GM23338 (cell line): ENCODE data around the gene CLDN1. TPM values are rescaled to one million over a fixed set of nuclear protein-coding genes. Genes with fewer than 3 reads are reported as not detected.

Experiments
- ATAC-seq: fragments of 200-7000 bp; cut with Tn5 transposase; 3 replicates; pipeline ENCODE4 v1.9.1; 2020
- DNase-seq: peaks from one replicate; pipeline ENCODE4 v3.0.0-alpha.2; 2015; ENCODE audit warnings: low spot score
- H2AFZ ChIP-seq: fragments of 200-600 bp; sonication (generic); 2 replicates; pipeline ENCODE4 v1.8.0; 2016; ENCODE audit warnings: antibody characterized with exemption, mild to moderate bottlenecking, moderate library complexity
- H3F3A ChIP-seq: fragments of 200-600 bp; sonication (generic); replicated peaks from 2 replicates; pipeline ENCODE4 v1.8.0; 2017; ENCODE audit warnings: antibody characterized with exemption, mixed run types, low read depth
- H3K27ac ChIP-seq: fragments of 200-600 bp; sonication (generic); 2 replicates; pipeline ENCODE4 v1.6.1; 2016; ENCODE audit warnings: low read depth
- H3K27me3 ChIP-seq: fragments of 200-600 bp; sonication (generic); 2 replicates; pipeline ENCODE4 v1.8.0; 2016; ENCODE audit warnings: mild to moderate bottlenecking, mixed run types, moderate library complexity; ENCODE audit not compliant: insufficient read depth
- H3K36me3 ChIP-seq: fragments of 200-600 bp; sonication (generic); 2 replicates; pipeline ENCODE4 v1.8.0; 2016; ENCODE audit warnings: mild to moderate bottlenecking; ENCODE audit not compliant: insufficient read depth
- H3K4me1 ChIP-seq: fragments of 200-600 bp; sonication (generic); 2 replicates; pipeline ENCODE4 v1.8.0; 2016; ENCODE audit warnings: mild to moderate bottlenecking, moderate library complexity; ENCODE audit not compliant: insufficient read depth
- H3K4me2 ChIP-seq: fragments of 200-600 bp; sonication (generic); 2 replicates; pipeline ENCODE4 v1.7.1; 2017; ENCODE audit warnings: mixed run types
- H3K4me3 ChIP-seq: fragments of 200-600 bp; sonication (generic); 2 replicates; pipeline ENCODE4 v1.6.1; 2016; ENCODE audit warnings: mixed run types
- H3K79me2 ChIP-seq: fragments of 200-600 bp; sonication (generic); replicated peaks from 2 replicates; pipeline ENCODE4 v1.8.0; 2017; ENCODE audit warnings: mild to moderate bottlenecking; ENCODE audit not compliant: insufficient read depth
- H3K9me2 ChIP-seq: fragments of 200-600 bp; sonication (generic); 2 replicates; pipeline ENCODE4 v1.8.0; 2017; ENCODE audit not compliant: insufficient read depth
- H4K20me1 ChIP-seq: fragments of 200-600 bp; sonication (generic); replicated peaks from 2 replicates; pipeline ENCODE4 v1.8.0; 2017; ENCODE audit warnings: mild to moderate bottlenecking; ENCODE audit not compliant: insufficient read depth
- H3K27ac Mint-ChIP-seq: 2 replicates; pipeline ENCODE4 v1.8.0; 2020; ENCODE audit warnings: inconsistent platforms, mild to moderate bottlenecking, moderate library complexity, mixed read lengths
- H3K27me3 Mint-ChIP-seq: 3 replicates; pipeline ENCODE4 v1.8.0; 2022; ENCODE audit warnings: low read depth, mild to moderate bottlenecking, moderate library complexity, mixed read lengths, inconsistent platforms; ENCODE audit not compliant: insufficient read depth, poor library complexity
- H3K36me3 Mint-ChIP-seq: 3 replicates; pipeline ENCODE4 v1.8.0; 2021; ENCODE audit warnings: low read depth, mild to moderate bottlenecking, inconsistent platforms, moderate library complexity, mixed read lengths
- H3K4me1 Mint-ChIP-seq: 3 replicates; pipeline ENCODE4 v1.8.0; 2020; ENCODE audit warnings: mild to moderate bottlenecking, inconsistent platforms, mixed read lengths
- H3K4me3 Mint-ChIP-seq: 3 replicates; pipeline ENCODE4 v1.8.0; 2021; ENCODE audit warnings: moderate library complexity, mild to moderate bottlenecking, inconsistent platforms, mixed read lengths
- H3K9me3 Mint-ChIP-seq: 3 replicates; pipeline ENCODE4 v1.8.0; 2020; ENCODE audit warnings: moderate library complexity, mild to moderate bottlenecking, inconsistent platforms, mixed read lengths
- CREB1 ChIP-seq: fragments of 250-450 bp; sonication (Bioruptor Pico); IDR thresholded peaks from 2 replicates; pipeline ENCODE4 v1.5.0; 2020; ENCODE audit warnings: low read depth, mild to moderate bottlenecking, moderate library complexity
- CTCF ChIP-seq, 2 experiments: fragments of 200-600 bp in 1 of 2; sonication (generic) in 1 of 2; conservative IDR thresholded peaks; 2 replicates each; pipeline versions ENCODE4 v1.5.1 to v1.6.1; 2016 to 2017; ENCODE audit warnings: antibody characterized with exemption in 2 of 2, low read depth in 2 of 2, mild to moderate bottlenecking in 2 of 2, moderate library complexity in 1 of 2
- ETS1 ChIP-seq: IDR thresholded peaks from 2 replicates; pipeline ENCODE4 v1.6.1; 2016; ENCODE audit warnings: antibody characterized with exemption
- EZH2 ChIP-seq: fragments of 200-600 bp; sonication (generic); IDR thresholded peaks from one replicate; pipeline ENCODE4 v1.8.0; 2017; ENCODE audit warnings: antibody characterized with exemption, mild to moderate bottlenecking, low read depth; ENCODE audit not compliant: unreplicated experiment
- EZH2phosphoT487 ChIP-seq: fragments of 200-600 bp; sonication (generic); IDR thresholded peaks from one replicate; pipeline ENCODE4 v1.8.1; 2018; ENCODE audit warnings: antibody characterized with exemption; ENCODE audit not compliant: unreplicated experiment
- JUNB ChIP-seq: IDR thresholded peaks from one replicate; pipeline ENCODE4 v1.6.1; 2016; ENCODE audit warnings: antibody characterized with exemption; ENCODE audit not compliant: unreplicated experiment
- POLR2AphosphoS5 ChIP-seq: IDR thresholded peaks from 2 replicates; pipeline ENCODE4 v1.6.1; 2016; ENCODE audit warnings: antibody characterized with exemption, low read depth
- STAT1 ChIP-seq: IDR thresholded peaks from one replicate; pipeline ENCODE4 v1.6.1; 2016; ENCODE audit warnings: antibody characterized with exemption; ENCODE audit not compliant: unreplicated experiment
- ZNF114 ChIP-seq: fragments of 250-450 bp; sonication (Bioruptor Pico); IDR thresholded peaks from 2 replicates; pipeline ENCODE4 v1.5.0; 2020; ENCODE audit warnings: mild to moderate bottlenecking, moderate library complexity
- ZNF331 ChIP-seq: fragments of 250-450 bp; sonication (Bioruptor Pico); IDR thresholded peaks from 2 replicates; pipeline ENCODE4 v1.5.0; 2020; ENCODE audit warnings: low read depth, mild to moderate bottlenecking, moderate library complexity
- ZNF462 ChIP-seq: fragments of 250-450 bp; sonication (Bioruptor Pico); IDR thresholded peaks from 2 replicates; pipeline ENCODE4 v1.5.0; 2020; ENCODE audit warnings: mild to moderate bottlenecking, moderate library complexity
- polyA plus RNA-seq: library from polyadenylated mRNA; unstranded; fragments of >200 nt; fragmentation: Nextera tagmentation; extraction: Ambion mirVana; gene quantifications from 2 replicates; pipeline ENCODE4 v1.2.1, GENCODE V29; 2016
- total RNA-seq: library from RNA; depleted of rRNA; stranded (reverse); fragments of >200 nt; shearing (Covaris generic); gene quantifications from 2 replicates; pipeline ENCODE4 v1.2.3, GENCODE V29; 2014
- TF ChIP-seq, protein P1 (sequence below): IDR thresholded peaks from one replicate; pipeline ENCODE4 v1.6.1; 2018; ENCODE audit warnings: antibody characterized with exemption; ENCODE audit not compliant: unreplicated experiment

CLDN1 gene
- total and polyA plus RNA-seq, 2 experiments from 2014 or later = 2.5 to 4.6 TPM

DNA sequence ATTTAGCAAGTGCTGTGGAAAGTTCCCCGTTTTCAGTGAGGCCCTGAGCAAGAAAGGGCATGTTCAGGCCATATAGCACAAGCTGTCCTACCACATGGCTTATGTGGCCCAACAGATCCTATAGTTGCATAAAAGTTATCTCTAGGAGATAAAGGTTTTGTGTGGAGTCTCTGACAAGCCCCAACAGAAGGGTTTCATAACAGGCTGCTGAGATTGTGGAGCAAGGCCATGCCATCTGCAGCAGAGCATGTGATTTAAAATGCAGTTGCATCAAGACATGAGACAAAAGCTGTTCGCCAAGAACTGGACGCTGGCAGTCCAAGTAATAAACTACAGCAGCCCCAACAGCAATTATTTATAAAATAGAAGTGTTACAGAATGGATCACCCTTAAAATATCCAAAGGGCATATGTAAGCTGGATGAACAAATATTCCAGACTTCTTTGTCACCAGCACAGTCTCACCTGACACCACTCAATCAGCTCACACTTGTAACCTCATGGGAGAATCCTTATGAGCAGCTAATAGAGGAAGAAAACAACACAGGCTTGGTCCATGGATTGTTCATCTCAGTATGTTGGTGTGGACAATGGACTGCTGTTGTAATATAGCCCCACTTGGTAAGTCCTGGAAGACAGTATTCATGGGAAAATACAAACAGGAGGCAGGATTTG is 14.4 kb upstream of the CLDN1 start (continued):
- TF ChIP-seq POLR2AphosphoS5 (no peak), ZNF114 (CRISPR knock-in tag) (no peak), EZH2phosphoT487 (no peak)

GRCh38 chr3:190333961-190334360 is 11.7 kb upstream of the CLDN1 start:
- Mint-ChIP-seq H3K36me3 (no peaks in the 10 kb centered on the region), H3K27me3 (peaks cover 1% of the 10 kb centered on the region), H3K27ac (no peak overlapping the region), H3K4me3 (no peak overlapping the region), H3K9me3 (no peaks in the 10 kb centered on the region), H3K4me1 (no peaks in the 10 kb centered on the region)
- DNase-seq = no peak
- H3K27me3 ChIP-seq = no peaks in the 10 kb centered on the region
- no peak for ATAC-seq
- no peaks in the 10 kb centered on the region for H3K36me3 ChIP-seq
- no peaks in the 10 kb centered on the region for H3K79me2 ChIP-seq
- H3K4me3 ChIP-seq = no peak overlapping the region
- no peak overlapping the region for H3K4me2 ChIP-seq
- H4K20me1 ChIP-seq = no peaks in the 10 kb centered on the region
- H2AFZ ChIP-seq = no peak overlapping the region
- no peaks in the 10 kb centered on the region for H3F3A ChIP-seq
- 0 out of 2 replicates have a peak, but pooled peaks cover 2% of the 10 kb centered on the region for H3K9me2 ChIP-seq
- no peaks in the 10 kb centered on the region for H3K4me1 ChIP-seq
- H3K27ac ChIP-seq = no peak overlapping the region
- TF ChIP-seq EZH2 = no peak
- TF ChIP-seq CTCF (conservative IDR thresholded peaks at IDR 0.05; ENCODE audit: low read depth in 2 of 2) = no peak
- TF ChIP-seq, protein P1, sequence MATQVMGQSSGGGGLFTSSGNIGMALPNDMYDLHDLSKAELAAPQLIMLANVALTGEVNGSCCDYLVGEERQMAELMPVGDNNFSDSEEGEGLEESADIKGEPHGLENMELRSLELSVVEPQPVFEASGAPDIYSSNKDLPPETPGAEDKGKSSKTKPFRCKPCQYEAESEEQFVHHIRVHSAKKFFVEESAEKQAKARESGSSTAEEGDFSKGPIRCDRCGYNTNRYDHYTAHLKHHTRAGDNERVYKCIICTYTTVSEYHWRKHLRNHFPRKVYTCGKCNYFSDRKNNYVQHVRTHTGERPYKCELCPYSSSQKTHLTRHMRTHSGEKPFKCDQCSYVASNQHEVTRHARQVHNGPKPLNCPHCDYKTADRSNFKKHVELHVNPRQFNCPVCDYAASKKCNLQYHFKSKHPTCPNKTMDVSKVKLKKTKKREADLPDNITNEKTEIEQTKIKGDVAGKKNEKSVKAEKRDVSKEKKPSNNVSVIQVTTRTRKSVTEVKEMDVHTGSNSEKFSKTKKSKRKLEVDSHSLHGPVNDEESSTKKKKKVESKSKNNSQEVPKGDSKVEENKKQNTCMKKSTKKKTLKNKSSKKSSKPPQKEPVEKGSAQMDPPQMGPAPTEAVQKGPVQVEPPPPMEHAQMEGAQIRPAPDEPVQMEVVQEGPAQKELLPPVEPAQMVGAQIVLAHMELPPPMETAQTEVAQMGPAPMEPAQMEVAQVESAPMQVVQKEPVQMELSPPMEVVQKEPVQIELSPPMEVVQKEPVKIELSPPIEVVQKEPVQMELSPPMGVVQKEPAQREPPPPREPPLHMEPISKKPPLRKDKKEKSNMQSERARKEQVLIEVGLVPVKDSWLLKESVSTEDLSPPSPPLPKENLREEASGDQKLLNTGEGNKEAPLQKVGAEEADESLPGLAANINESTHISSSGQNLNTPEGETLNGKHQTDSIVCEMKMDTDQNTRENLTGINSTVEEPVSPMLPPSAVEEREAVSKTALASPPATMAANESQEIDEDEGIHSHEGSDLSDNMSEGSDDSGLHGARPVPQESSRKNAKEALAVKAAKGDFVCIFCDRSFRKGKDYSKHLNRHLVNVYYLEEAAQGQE = no peak
- TF ChIP-seq ZNF114 (CRISPR knock-in tag) = no peak
- no peak for TF ChIP-seq CREB1
- no peak for TF ChIP-seq EZH2phosphoT487
- TF ChIP-seq JUNB = no peak
- no peak for TF ChIP-seq ZNF462 (CRISPR knock-in tag)
- no peak for TF ChIP-seq ETS1
- TF ChIP-seq POLR2AphosphoS5 = no peak
- no peak for TF ChIP-seq STAT1
- no peak for TF ChIP-seq ZNF331 (CRISPR knock-in tag)
